ENCODE measurements around the gene CYB561.

DNA sequence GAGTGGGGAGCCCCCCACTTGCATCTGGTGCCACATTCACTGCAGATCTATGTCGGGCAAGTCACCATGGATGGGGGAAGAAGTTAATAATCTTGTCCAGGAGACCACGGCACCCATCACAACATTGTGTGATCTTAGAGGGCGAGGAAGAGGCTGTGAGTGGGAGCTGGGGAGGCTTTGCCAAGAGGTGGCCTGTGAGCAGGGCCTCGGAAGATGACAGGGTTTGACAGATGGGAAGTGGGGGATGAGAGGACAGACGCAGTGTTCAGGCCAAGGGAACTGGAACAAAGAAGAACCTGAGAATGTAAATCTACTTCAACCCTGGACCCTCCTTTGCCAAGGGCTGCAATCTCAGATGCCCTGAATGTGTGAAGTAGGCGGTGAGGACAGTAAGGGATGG, 43.2 kb upstream of the CYB561 start:
- TF ChIP-seq, protein P1, sequence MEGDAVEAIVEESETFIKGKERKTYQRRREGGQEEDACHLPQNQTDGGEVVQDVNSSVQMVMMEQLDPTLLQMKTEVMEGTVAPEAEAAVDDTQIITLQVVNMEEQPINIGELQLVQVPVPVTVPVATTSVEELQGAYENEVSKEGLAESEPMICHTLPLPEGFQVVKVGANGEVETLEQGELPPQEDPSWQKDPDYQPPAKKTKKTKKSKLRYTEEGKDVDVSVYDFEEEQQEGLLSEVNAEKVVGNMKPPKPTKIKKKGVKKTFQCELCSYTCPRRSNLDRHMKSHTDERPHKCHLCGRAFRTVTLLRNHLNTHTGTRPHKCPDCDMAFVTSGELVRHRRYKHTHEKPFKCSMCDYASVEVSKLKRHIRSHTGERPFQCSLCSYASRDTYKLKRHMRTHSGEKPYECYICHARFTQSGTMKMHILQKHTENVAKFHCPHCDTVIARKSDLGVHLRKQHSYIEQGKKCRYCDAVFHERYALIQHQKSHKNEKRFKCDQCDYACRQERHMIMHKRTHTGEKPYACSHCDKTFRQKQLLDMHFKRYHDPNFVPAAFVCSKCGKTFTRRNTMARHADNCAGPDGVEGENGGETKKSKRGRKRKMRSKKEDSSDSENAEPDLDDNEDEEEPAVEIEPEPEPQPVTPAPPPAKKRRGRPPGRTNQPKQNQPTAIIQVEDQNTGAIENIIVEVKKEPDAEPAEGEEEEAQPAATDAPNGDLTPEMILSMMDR (IDR thresholded peaks at IDR 0.05) = no peak
- TF ChIP-seq POLR2A (IDR thresholded peaks at IDR 0.05) (no peak), POLR2AphosphoS5 (IDR thresholded peaks at IDR 0.05) (no peak)
